Spleen (tissue), 11 donors: ENCODE data around the gene CLK1. TPM values are rescaled to one million over a fixed set of nuclear protein-coding genes. Genes with fewer than 3 reads are reported as not detected.

Experiments
- DNase-seq: peaks from one replicate; pipeline ENCODE4 v3.0.0-alpha.2; 2020
- H3K27ac ChIP-seq, 8 donors: fragments of 200-600 bp; sonication (generic) in 7 of 8; 1 replicate in 4 of 8; 2 replicates in 4 of 8; pipeline versions ENCODE4 v1.5.0 to v1.8.0; 2016 to 2021; ENCODE audit warnings: inconsistent platforms in 4 of 8, mild to moderate bottlenecking in 4 of 8, moderate library complexity in 1 of 8
- H3K27me3 ChIP-seq, 7 donors: fragments of 200-600 bp; sonication (generic) in 6 of 7; replicated peaks in 1 of 7; 1 replicate in 4 of 7; 2 replicates in 3 of 7; pipeline versions ENCODE4 v1.5.0 to v1.8.0; 2016 to 2021; ENCODE audit warnings: inconsistent platforms in 3 of 7, mild to moderate bottlenecking in 1 of 7
- H3K36me3 ChIP-seq, 6 donors: fragments of 200-600 bp; sonication (generic) in 5 of 6; 1 replicate in 4 of 6; 2 replicates in 2 of 6; pipeline versions ENCODE4 v1.5.0 to v1.8.0; 2016 to 2021; ENCODE audit warnings: inconsistent platforms in 2 of 6
- H3K4me1 ChIP-seq, 6 donors: fragments of 200-600 bp; sonication (generic) in 5 of 6; 1 replicate in 3 of 6; 2 replicates in 3 of 6; pipeline versions ENCODE4 v1.5.0 to v1.8.0; 2016 to 2021; ENCODE audit warnings: inconsistent platforms in 3 of 6
- H3K4me3 ChIP-seq, 8 donors: fragments of 200-600 bp; sonication (generic) in 7 of 8; 1 replicate in 4 of 8; 2 replicates in 4 of 8; pipeline versions ENCODE4 v1.5.0 to v1.8.0; 2016 to 2021; ENCODE audit warnings: inconsistent platforms in 4 of 8, mild to moderate bottlenecking in 4 of 8, moderate library complexity in 2 of 8
- H3K9me3 ChIP-seq, 8 donors: fragments of 200-600 bp; sonication (generic) in 7 of 8; 1 replicate in 4 of 8; 2 replicates in 4 of 8; pipeline versions ENCODE4 v1.5.0 to v1.8.0; 2016 to 2021; ENCODE audit warnings: inconsistent platforms in 4 of 8
- POLR2A ChIP-seq, 3 donors: fragments of 450-650 bp; IDR thresholded peaks; one replicate each; pipeline ENCODE4 v1.5.1; 2017; ENCODE audit warnings: antibody characterized with exemption in 3 of 3, mild to moderate bottlenecking in 1 of 3
- POLR2AphosphoS5 ChIP-seq, 3 donors: sonication (generic); formaldehyde crosslinking; IDR thresholded peaks; one replicate each; pipeline ENCODE4 v1.5.1; 2017; ENCODE audit warnings: antibody characterized with exemption in 3 of 3
- WGBS, 5 donors: extraction: QIAGEN DNeasy Blood & Tissue Kit in 3 of 5; methylation state at CpG; one replicate each; pipeline versions ENCODE4 v1.1.5 to v1.1.7; 2013 to 2018; 5-methylcytosine and 5-hydroxymethylcytosine counted together
- intact Hi-C: fragments of 100-400 bp; cut with DNase I; formaldehyde crosslinking; loops from one replicate; pipeline ENCODE4 v1.15.0; 2023; ENCODE audit warnings: low total_unique reads
- polyA plus RNA-seq, 3 donors: library from polyadenylated mRNA; stranded (reverse); fragments of 200-250 nt; gene quantifications; one replicate each; pipeline ENCODE4 v1.2.1, GENCODE V29; 2013
- total RNA-seq, 7 donors: library from RNA; depleted of rRNA in 3 of 7; stranded (reverse); fragments of >200 nt in 3 of 7; fragmentation: NEBNext Ultra II Directional in 4 of 7; extraction: Animal tissue kit (Norgen Biotek cat#: 25700) in 4 of 7; gene quantifications; one replicate each; pipeline versions ENCODE4 v1.1.0 to v1.2.1, GENCODE V29; 2016 to 2021
- TF ChIP-seq, protein P1 (sequence below), 11 experiments: fragments of 200-600 bp in 7 of 11; fragments of 450-650 bp in 4 of 11; sonication (generic) in 4 of 11; IDR thresholded peaks in 8 of 11; conservative IDR thresholded peaks in 3 of 11; 1 replicate in 7 of 11; 2 replicates in 4 of 11; pipeline versions ENCODE4 v1.4.0 to v1.8.0; 2016 to 2021; ENCODE audit warnings: antibody characterized with exemption in 11 of 11, inconsistent platforms in 4 of 11, mild to moderate bottlenecking in 1 of 11
- donor health status: healthy with polysubstance abuse.
- donor health status: DM: no; HTN: no; CAD: no; lungs with moderate emphysema.
- donor health status: DM: no; HTN: no; CAD: no.
- donor health status: Bipolar disorder and iron deficiency.
- donor health status: healthy.
- donor health status: DM: no; HTN: no; CAD: no.
- donor health status: DM: yes; HTN: yes; CAD: no.

The CLK1 gene
- total and polyA plus RNA-seq, 10 donors = 161 to 737 (median 217) TPM

DNA sequence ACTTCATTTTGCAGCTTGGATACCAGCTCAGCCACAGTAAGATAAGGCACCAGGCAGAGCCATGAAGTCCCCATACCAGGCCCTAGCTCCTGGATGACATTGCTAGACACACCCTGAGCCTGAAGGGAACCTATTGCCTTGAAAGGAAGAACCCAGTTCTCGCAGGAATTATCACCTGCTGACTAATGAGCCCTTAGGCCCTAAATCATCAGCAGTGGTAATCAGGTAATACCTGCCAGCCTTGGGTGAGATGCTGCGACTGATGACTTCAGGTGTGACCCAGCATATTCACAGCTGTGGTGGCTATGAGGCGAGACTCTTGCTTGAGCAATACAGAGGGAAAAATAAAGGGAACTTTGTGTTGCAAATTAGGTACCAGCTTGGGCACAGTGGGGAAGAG lies 24.9 kb downstream of the CLK1 start:
- Histone ChIP-seq H3K27ac (no peak overlapping the region), H3K9me3 (peaks cover 0 to 28% (median 24%) of the 10 kb centered on the region in 8 donors), H3K4me3 (no peak overlapping the region), H3K36me3 (no peaks in the 10 kb centered on the region), H3K27me3 (no peaks in the 10 kb centered on the region), H3K4me1 (no peaks in the 10 kb centered on the region)
- DNase-seq = no peak
- intact Hi-C loops = no loop called here
- TF ChIP-seq POLR2AphosphoS5 (IDR thresholded peaks at IDR 0.05) (no peak), POLR2A (IDR thresholded peaks at IDR 0.05) (no peak)
- TF ChIP-seq, protein P1, sequence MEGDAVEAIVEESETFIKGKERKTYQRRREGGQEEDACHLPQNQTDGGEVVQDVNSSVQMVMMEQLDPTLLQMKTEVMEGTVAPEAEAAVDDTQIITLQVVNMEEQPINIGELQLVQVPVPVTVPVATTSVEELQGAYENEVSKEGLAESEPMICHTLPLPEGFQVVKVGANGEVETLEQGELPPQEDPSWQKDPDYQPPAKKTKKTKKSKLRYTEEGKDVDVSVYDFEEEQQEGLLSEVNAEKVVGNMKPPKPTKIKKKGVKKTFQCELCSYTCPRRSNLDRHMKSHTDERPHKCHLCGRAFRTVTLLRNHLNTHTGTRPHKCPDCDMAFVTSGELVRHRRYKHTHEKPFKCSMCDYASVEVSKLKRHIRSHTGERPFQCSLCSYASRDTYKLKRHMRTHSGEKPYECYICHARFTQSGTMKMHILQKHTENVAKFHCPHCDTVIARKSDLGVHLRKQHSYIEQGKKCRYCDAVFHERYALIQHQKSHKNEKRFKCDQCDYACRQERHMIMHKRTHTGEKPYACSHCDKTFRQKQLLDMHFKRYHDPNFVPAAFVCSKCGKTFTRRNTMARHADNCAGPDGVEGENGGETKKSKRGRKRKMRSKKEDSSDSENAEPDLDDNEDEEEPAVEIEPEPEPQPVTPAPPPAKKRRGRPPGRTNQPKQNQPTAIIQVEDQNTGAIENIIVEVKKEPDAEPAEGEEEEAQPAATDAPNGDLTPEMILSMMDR (IDR thresholded peaks at IDR 0.05 in 8 of 11, conservative IDR thresholded peaks at IDR 0.05 in 3 of 11) = no peak
- 78 to 94% (median 88%) methylated on average over 3 of the region's 3 CpGs for WGBS, 5 donors

DNA sequence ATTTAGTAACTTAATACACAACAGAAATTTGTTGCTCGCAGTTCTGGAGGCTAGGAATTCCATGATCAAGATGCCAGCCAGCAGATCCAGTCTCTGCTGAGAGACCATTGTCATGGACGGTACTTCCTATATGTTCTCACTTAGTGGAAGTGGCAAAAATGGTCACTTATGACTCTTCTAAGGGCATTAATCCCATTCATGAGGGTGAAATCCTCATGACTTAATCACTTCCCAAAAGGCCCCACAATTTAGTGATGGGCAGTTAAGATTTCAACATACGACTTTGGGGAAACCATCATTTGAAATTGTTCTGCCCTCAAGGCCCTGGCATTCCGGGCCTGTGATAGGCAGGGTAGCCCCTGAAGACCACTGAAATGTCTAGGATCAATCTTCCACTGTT lies 29.8 kb downstream of the CLK1 start:
- H3K27ac ChIP-seq = no peak overlapping the region
- intact Hi-C loops = no loop called here
- H3K36me3 ChIP-seq = no peaks in the 10 kb centered on the region
- H3K4me1 ChIP-seq = peaks cover 0 to 5% (median 0%) of the 10 kb centered on the region in 6 donors
- WGBS, 5 donors = 77 to 91% (median 86%) methylated on average over 4 of the region's 4 CpGs
- H3K27me3 ChIP-seq = no peaks in the 10 kb centered on the region
- DNase-seq = no peak
- H3K9me3 ChIP-seq = peaks cover 0 to 28% (median 24%) of the 10 kb centered on the region in 8 donors
- TF ChIP-seq POLR2AphosphoS5 (IDR thresholded peaks at IDR 0.05) (no peak), POLR2A (IDR thresholded peaks at IDR 0.05) (no peak)
- TF ChIP-seq, protein P1 (IDR thresholded peaks at IDR 0.05 in 8 of 11, conservative IDR thresholded peaks at IDR 0.05 in 3 of 11) = no peak
- H3K4me3 ChIP-seq = no peak overlapping the region

DNA sequence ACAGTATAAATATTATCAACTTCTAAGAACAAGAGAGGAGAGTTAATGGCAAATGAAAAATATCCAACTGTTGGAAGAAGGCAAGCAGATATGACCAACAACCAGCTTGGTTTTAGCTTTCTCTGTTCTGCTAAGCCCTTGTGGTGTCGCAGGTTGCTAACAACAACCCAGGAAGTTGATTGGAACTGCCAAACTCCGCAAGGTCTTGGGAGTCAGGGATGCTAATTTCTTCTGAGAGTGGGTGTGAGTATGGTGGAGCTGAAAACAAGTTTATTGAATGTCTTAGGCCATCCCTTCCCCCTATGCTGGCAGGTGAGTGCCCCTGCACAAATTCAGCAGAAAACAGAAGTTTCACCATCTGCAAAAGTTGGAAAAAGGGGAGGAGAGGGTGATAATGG lies 35.2 kb downstream of the CLK1 start:
- TF ChIP-seq, protein P1 (IDR thresholded peaks at IDR 0.05 in 8 of 11, conservative IDR thresholded peaks at IDR 0.05 in 3 of 11) = no peak
- TF ChIP-seq POLR2AphosphoS5 (IDR thresholded peaks at IDR 0.05) (peak in 1 of 3 donors; percentile 10), POLR2A (IDR thresholded peaks at IDR 0.05) (no peak)
- Histone ChIP-seq H3K9me3 (no peaks in the 10 kb centered on the region), H3K36me3 (peaks cover 0 to 16% (median 3%) of the 10 kb centered on the region in 6 donors), H3K4me3 (no peak overlapping the region), H3K27me3 (no peaks in the 10 kb centered on the region), H3K27ac (no peak overlapping the region), H3K4me1 (peaks cover 0 to 6% (median 0%) of the 10 kb centered on the region in 6 donors)
- DNase-seq = no peak
- WGBS, 5 donors = 89 to 100% (median 95%) methylated on average over 2 of the region's 2 CpGs
- intact Hi-C loops = no loop called here

DNA sequence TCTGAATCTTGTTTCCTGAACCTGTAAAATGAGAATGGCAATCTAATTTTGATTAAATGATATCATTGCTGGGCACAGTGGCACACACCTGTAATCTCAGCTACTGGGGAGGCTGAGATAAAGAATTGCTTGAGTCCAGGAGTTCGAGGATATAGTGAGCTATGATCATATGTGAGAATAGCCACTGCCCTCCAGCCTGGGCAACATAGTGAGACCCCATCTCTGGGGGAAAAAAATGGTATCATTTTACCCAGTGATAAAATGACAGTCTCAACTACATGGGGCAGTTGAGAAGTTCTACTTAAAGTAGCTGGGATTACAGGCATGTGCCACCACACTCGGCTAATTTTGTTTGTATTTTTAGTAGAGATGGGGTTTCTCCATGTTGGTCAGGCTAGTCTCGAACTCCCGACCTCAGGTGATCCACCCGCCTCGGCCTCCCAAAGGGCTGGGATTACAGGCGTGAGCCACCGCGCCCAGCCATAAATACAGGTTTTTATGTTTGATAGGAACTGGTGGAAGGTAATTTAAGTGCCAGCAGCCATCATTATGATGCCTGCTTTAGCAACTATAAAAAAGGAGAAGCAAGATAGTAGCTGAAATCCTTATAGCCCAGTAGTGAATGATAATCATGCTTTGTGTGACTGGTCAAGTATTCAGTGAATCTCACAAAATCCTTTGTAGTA lies 35.7 kb downstream of the CLK1 start:
- Histone ChIP-seq H3K4me1 (peaks cover 0 to 6% (median 0%) of the 10 kb centered on the region in 6 donors), H3K4me3 (no peak overlapping the region), H3K36me3 (peaks cover 0 to 22% (median 6%) of the 10 kb centered on the region in 6 donors), H3K27ac (no peak overlapping the region), H3K9me3 (no peaks in the 10 kb centered on the region), H3K27me3 (no peaks in the 10 kb centered on the region)
- 94 to 98% (median 96%) methylated on average over 9 of the region's 9 CpGs for WGBS, 5 donors
- intact Hi-C loops = no loop called here
- DNase-seq = no peak
- TF ChIP-seq POLR2A (IDR thresholded peaks at IDR 0.05) (no peak), POLR2AphosphoS5 (IDR thresholded peaks at IDR 0.05) (peak in 1 of 3 donors; percentile 52)
